Amniotic stem cell (primary cell): ENCODE measurements around the gene DNAAF5.

Experiments used
- DNase-seq: peaks from one replicate; lab custom pipeline; 2025; lab: John Stamatoyannopoulos, UW

DNAAF5 gene

GRCh38 chr7:835021-835420, 108.5 kb downstream of the DNAAF5 start:
- DNase-seq, result no peak

- DNase-seq, result no peak
Observed at GRCh38 chr7:835485-836401, 109.2 kb downstream of the DNAAF5 start.
